Nephron progenitor cell (in vitro differentiated cells): ENCODE data around the gene CYB5B.

ENCODE experiments used
- DNase-seq: peaks from one replicate; pipeline ENCODE4 v3.0.0; 2021
- H3K27ac Mint-ChIP-seq: 2 replicates; pipeline ENCODE4 v1.8.0; 2021; ENCODE audit warnings: mild to moderate bottlenecking, moderate library complexity, mixed read lengths
- H3K27me3 Mint-ChIP-seq: 2 replicates; pipeline ENCODE4 v1.8.0; 2021; ENCODE audit warnings: mild to moderate bottlenecking, low read depth, mixed read lengths; ENCODE audit not compliant: poor library complexity
- H3K36me3 Mint-ChIP-seq: 2 replicates; pipeline ENCODE4 v1.8.0; 2021; ENCODE audit warnings: low read depth, mixed read lengths
- H3K4me1 Mint-ChIP-seq: 2 replicates; pipeline ENCODE4 v1.8.0; 2021; ENCODE audit warnings: mixed read lengths
- H3K4me3 Mint-ChIP-seq: 2 replicates; pipeline ENCODE4 v1.8.0; 2021; ENCODE audit warnings: mild to moderate bottlenecking, moderate library complexity, mixed read lengths
- H3K9me3 Mint-ChIP-seq: 2 replicates; pipeline ENCODE4 v1.8.0; 2021; ENCODE audit warnings: mild to moderate bottlenecking, moderate library complexity, mixed read lengths
- TF ChIP-seq, protein P1 (sequence below): fragments of 200-600 bp; sonication (generic); IDR thresholded peaks from 2 replicates; pipeline ENCODE4 v1.5.0; 2021; ENCODE audit warnings: antibody characterized with exemption

Gene CYB5B

DNA sequence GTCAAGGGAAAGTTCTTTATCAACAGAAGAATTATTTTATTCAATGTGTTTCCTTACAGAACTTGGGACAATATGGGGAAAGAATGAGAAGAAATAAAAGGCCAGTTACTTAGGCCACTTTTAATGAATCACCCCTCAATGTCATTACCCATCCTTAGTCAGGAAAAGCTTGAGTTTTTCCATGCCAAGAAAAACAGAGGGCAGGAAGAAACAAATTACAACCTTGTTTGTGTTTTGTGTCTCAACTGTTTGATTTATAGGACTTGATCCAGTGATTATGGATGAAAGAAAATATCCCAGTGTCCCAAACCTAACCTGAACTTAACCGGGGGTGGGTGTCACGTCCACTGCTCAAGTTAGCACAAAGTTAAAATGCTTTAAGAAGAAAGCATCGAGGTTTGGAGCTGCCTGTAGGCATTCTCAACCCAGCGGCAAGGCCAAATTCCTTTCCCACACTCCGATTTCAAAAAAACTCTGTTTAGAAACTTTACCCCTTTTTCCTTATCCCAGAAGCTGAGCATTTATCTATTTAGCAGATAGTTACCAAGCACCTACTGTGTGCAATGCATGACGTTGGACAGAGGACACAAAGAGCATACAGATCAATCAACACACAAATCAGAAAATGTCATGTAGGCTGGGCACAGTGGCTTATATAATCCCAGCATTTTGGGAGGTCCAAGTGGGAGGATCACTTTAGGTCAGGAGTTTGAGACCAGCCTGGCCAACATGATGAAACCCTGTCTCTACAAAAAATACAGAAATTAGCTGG lies 14.0 kb upstream of the CYB5B start:
- no peak for DNase-seq
- peak overlapping the region; percentile 99 for H3K27ac Mint-ChIP-seq
- peaks cover 43% of the 10 kb centered on the region for H3K4me1 Mint-ChIP-seq
- H3K4me3 Mint-ChIP-seq = no peak overlapping the region
- TF ChIP-seq, protein P1, sequence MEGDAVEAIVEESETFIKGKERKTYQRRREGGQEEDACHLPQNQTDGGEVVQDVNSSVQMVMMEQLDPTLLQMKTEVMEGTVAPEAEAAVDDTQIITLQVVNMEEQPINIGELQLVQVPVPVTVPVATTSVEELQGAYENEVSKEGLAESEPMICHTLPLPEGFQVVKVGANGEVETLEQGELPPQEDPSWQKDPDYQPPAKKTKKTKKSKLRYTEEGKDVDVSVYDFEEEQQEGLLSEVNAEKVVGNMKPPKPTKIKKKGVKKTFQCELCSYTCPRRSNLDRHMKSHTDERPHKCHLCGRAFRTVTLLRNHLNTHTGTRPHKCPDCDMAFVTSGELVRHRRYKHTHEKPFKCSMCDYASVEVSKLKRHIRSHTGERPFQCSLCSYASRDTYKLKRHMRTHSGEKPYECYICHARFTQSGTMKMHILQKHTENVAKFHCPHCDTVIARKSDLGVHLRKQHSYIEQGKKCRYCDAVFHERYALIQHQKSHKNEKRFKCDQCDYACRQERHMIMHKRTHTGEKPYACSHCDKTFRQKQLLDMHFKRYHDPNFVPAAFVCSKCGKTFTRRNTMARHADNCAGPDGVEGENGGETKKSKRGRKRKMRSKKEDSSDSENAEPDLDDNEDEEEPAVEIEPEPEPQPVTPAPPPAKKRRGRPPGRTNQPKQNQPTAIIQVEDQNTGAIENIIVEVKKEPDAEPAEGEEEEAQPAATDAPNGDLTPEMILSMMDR = no peak
- H3K9me3 Mint-ChIP-seq = no peaks in the 10 kb centered on the region
- H3K27me3 Mint-ChIP-seq = peaks cover 3% of the 10 kb centered on the region
- no peaks in the 10 kb centered on the region for H3K36me3 Mint-ChIP-seq

DNA sequence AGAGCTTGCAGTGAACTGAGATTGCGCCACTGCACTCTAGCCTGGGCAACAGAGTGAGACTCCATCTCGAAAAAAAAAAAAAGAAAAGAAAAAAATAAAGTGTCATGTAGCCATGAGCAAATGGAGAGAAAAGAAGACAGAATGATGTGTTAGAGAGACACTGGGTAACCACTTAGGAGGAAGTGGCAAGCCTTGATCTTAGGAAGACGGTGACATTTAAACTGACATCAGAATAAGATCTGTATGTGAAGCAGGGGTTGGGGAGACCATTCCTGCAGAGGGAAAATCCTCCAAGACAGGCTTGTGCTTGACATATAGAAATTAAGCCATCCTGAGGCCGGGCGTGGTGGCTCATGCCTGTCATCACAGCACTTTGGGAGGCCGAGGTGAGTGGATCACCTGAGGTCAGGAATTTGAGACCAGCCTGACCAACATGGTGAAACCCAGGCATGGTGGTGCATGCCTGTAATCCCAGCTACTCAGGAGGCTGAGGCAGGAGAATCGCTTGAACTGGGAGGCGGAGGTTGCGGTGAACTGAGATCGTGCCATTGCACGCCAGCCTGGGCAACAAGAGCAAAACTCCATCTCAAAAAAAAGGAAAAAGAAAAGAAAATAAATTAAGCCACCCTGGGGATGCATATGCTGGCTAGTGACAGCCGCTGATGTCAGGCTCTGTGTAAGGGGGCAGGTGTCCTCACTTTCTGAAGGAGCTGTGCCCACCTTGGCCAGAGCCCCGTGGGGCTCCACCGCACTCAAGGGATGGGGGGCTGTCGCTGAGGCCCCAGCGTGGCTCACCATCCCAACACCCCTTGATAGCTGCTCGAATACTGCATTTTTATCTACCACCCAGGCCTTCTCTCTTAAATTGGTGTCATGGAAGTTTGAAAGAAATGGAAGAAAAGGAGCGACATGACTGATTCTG lies 13.1 kb upstream of the CYB5B start:
- H3K4me1 Mint-ChIP-seq = peaks cover 36% of the 10 kb centered on the region
- no peaks in the 10 kb centered on the region for H3K36me3 Mint-ChIP-seq
- no peaks in the 10 kb centered on the region for H3K9me3 Mint-ChIP-seq
- TF ChIP-seq, protein P1 = no peak
- DNase-seq = no peak
- H3K27me3 Mint-ChIP-seq = peaks cover 3% of the 10 kb centered on the region
- H3K27ac Mint-ChIP-seq = peak overlapping the region; percentile 99
- H3K4me3 Mint-ChIP-seq = no peak overlapping the region

DNA sequence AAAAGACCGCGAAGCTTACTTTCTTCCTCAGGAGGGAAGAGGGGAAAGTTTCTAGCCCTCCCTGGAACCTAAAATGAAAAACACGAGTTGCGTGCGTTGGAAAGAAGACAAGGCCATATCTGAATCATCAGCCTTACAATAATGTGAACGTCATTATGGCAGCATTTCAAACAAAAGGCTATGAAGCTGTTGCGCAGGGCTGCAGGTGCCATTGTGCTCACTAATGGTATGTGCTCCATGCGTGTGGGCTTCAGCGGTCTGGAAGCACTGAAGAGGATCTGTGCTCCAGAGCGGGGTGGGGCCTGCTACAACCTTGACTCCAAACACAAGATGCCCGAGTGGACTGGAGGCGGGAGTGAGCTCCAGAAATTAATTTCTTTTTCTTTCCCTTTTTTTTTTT lies 12.1 kb upstream of the CYB5B start:
- TF ChIP-seq, protein P1 = no peak
- Mint-ChIP-seq H3K9me3 (no peaks in the 10 kb centered on the region), H3K27me3 (peaks cover 3% of the 10 kb centered on the region), H3K4me3 (no peak overlapping the region), H3K4me1 (peaks cover 34% of the 10 kb centered on the region), H3K27ac (no peak overlapping the region), H3K36me3 (no peaks in the 10 kb centered on the region)
- no peak for DNase-seq

DNA sequence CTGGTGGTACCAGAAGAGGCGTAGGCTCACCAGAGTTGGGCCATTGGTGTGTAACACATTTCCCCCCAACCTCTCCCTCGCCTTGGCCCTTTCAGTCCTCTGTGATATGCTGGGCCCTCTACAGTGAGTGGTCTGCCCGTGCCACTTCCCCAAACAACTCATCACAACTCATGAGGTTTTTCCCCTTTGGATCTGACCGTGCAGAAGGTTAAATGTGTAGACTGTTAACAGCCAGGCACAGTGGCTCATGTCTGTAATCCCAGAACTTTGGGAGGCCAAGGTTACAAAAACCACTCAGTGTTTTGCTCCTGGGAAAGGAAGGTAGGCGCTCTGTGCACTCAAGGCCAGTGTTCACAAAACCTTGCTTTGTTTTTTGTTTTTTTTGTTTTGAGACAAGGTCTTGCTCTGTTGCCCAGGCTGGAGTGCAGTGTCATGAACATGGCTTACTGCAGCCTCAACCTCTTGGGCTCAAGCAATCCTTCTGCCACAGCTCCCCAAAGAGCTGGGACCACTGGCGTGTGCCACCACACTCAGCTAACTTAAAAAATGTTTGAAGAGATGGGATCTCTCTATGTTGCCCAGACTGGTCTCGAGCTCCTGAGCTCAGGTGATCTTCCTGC lies 11.3 kb upstream of the CYB5B start:
- no peaks in the 10 kb centered on the region for H3K36me3 Mint-ChIP-seq
- peaks cover 38% of the 10 kb centered on the region for H3K4me1 Mint-ChIP-seq
- no peak for DNase-seq
- no peaks in the 10 kb centered on the region for H3K9me3 Mint-ChIP-seq
- H3K27ac Mint-ChIP-seq = no peak overlapping the region
- H3K4me3 Mint-ChIP-seq = no peak overlapping the region
- TF ChIP-seq, protein P1 = no peak
- peaks cover 3% of the 10 kb centered on the region for H3K27me3 Mint-ChIP-seq

DNA sequence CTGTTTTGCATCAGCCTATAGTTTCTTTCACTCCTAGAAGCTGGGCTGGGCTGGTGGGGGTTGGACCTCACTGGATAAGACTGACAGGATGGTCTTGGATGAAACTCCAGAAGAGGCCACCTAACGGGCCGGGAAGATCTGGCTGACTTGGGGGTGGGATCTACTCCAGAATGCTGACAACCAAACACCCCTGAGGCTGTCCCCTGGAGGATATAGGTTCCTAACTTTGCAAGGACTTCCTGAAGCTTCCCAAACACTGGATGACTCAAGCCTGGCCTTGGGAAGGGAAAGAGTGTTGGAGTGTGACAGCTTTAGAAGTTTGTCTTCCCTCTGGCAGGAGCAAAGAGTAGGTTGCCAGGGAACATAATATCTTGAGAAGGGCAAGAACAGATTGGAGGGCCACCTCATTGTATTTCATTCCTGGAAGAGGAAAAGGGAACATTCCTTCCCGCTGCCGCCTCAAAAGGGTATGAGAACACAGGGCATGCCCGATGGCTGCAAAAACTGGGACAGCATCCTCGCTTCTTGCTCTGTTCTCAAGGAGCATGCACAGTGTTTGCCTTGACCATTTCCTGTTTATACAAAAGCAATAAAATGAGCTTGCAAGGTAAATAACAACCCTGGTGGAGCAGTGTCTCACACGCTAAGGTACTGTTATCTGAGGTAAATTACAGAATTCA lies 6.8 kb upstream of the CYB5B start:
- no peak for DNase-seq
- Mint-ChIP-seq H3K4me1 (peaks cover 14% of the 10 kb centered on the region), H3K36me3 (no peaks in the 10 kb centered on the region), H3K27ac (peak overlapping the region; percentile 97), H3K9me3 (no peaks in the 10 kb centered on the region), H3K27me3 (no peaks in the 10 kb centered on the region), H3K4me3 (no peak overlapping the region)
- TF ChIP-seq, protein P1 = no peak
